HepG2 (cell line): ENCODE measurements around the gene ITGB5. TPM values are rescaled to one million over a fixed set of nuclear protein-coding genes. Genes with fewer than 3 reads are reported as not detected.

Experiments
- GMEB1 ChIP-seq: sonication (generic); formaldehyde crosslinking; IDR thresholded peaks from 2 replicates; pipeline ENCODE4 v1.5.1; 2020; ENCODE audit warnings: missing genetic modification reagents, mild to moderate bottlenecking, borderline replicate concordance
- MAFF ChIP-seq: IDR thresholded peaks from 2 replicates; pipeline ENCODE4 v1.6.1; 2011; ENCODE audit warnings: low read depth, low read length, improper control_type of control experiment
- MAFK ChIP-seq, 2 experiments: IDR thresholded peaks in 1 of 2; conservative IDR thresholded peaks in 1 of 2; 2 replicates each; pipeline ENCODE4 v1.6.1; 2011; ENCODE audit warnings: improper control_type of control experiment in 2 of 2, low read length in 2 of 2
- MED1 ChIP-seq: sonication (generic); formaldehyde crosslinking; IDR thresholded peaks from 2 replicates; pipeline ENCODE4 v1.4.0; 2020; ENCODE audit warnings: missing genetic modification reagents
- ONECUT2 ChIP-seq: sonication (generic); formaldehyde crosslinking; IDR thresholded peaks from 2 replicates; pipeline ENCODE4 v1.4.0; 2020; ENCODE audit warnings: missing genetic modification reagents
- PBX2 ChIP-seq: IDR thresholded peaks from 2 replicates; pipeline ENCODE4 v1.6.1; 2016; ENCODE audit warnings: control low read depth
- TMF1 ChIP-seq: sonication (generic); formaldehyde crosslinking; IDR thresholded peaks from 2 replicates; pipeline ENCODE4 v1.8.1; 2022; ENCODE audit warnings: low read depth, missing genetic modification reagents
- USF2 ChIP-seq, 2 experiments: sonication (generic) in 1 of 2; formaldehyde crosslinking in 1 of 2; IDR thresholded peaks; 2 replicates each; pipeline versions ENCODE4 v1.5.1 to v1.6.1; 2011 to 2020; ENCODE audit warnings: borderline replicate concordance in 1 of 2, low read depth in 1 of 2, low read length in 1 of 2, mild to moderate bottlenecking in 1 of 2, missing genetic modification reagents in 1 of 2, moderate library complexity in 1 of 2
- ZFX ChIP-seq: sonication (generic); formaldehyde crosslinking; IDR thresholded peaks from 2 replicates; pipeline ENCODE4 v1.4.0; 2020; ENCODE audit warnings: mild to moderate bottlenecking, low read depth, missing genetic modification reagents, moderate library complexity
- ZNF253 ChIP-seq: sonication (generic); formaldehyde crosslinking; IDR thresholded peaks from 2 replicates; pipeline ENCODE4 v1.8.0; 2022; ENCODE audit warnings: mild to moderate bottlenecking, missing genetic modification reagents, borderline replicate concordance
- ZNF503 ChIP-seq: sonication (generic); formaldehyde crosslinking; IDR thresholded peaks from 2 replicates; pipeline ENCODE4 v1.4.0; 2020; ENCODE audit warnings: missing genetic modification reagents
- ZNF687 ChIP-seq: sonication (generic); formaldehyde crosslinking; IDR thresholded peaks from 2 replicates; pipeline ENCODE4 v1.5.1; 2020; ENCODE audit warnings: mild to moderate bottlenecking, missing genetic modification reagents, moderate library complexity
- ZNF770 ChIP-seq: sonication (generic); formaldehyde crosslinking; IDR thresholded peaks from 2 replicates; pipeline ENCODE4 v1.5.0; 2020; ENCODE audit warnings: mild to moderate bottlenecking, missing genetic modification reagents
- ZNF839 ChIP-seq: sonication (generic); formaldehyde crosslinking; IDR thresholded peaks from 2 replicates; pipeline ENCODE4 v1.4.0; 2020; ENCODE audit warnings: missing genetic modification reagents, mild to moderate bottlenecking, borderline replicate concordance
- polyA plus RNA-seq, 8 experiments: library from polyadenylated mRNA; depleted of rRNA in 3 of 8; stranded (reverse) in 7 of 8; unstranded in 1 of 8; fragments of >200 nt; fragmentation: Illumina TruSeq in 4 of 8; extraction: Trizol in 4 of 8; gene quantifications; 2 replicates each; pipeline versions ENCODE4 v1.2.1 to v1.2.3, GENCODE V29; 2011 to 2016; ENCODE audit warnings: low read depth in 4 of 8, missing spikeins in 1 of 8, mixed read lengths in 1 of 8; ENCODE audit not compliant: insufficient read depth in 1 of 8
- total RNA-seq, 5 experiments: library from RNA; depleted of rRNA; stranded (reverse); fragments of >200 nt; fragmentation: Illumina TruSeq; extraction: Trizol; gene quantifications; 2 replicates each; pipeline ENCODE4 v1.2.3, GENCODE V29; 2016; ENCODE audit warnings: low read depth in 1 of 5

Gene ITGB5
- total and polyA plus RNA-seq, 2 of the 13 experiments (the other 11 are each of a cell fraction or from before 2014, with no cell fraction given) = 74.1 to 343 TPM

GRCh38 chr3:124876401-124876878, 10.7 kb downstream of the ITGB5 start (continued):
- TF ChIP-seq ZNF687 = peak; percentile 68
- no peak for TF ChIP-seq GMEB1 (CRISPR knock-in tag)
- no peak for TF ChIP-seq ZNF503 (CRISPR knock-in tag)
- TF ChIP-seq MAFK (conservative IDR thresholded peaks at IDR 0.05 in 1 of 2, IDR thresholded peaks at IDR 0.05 in 1 of 2; ENCODE audit: low read length in 2 of 2) = peak; percentile 38 to 64; a peak in 3 of 4 replicates
- TF ChIP-seq USF2 (IDR thresholded peaks at IDR 0.05; ENCODE audit: low read depth, low read length) = no peak
- no peak for TF ChIP-seq USF2 (CRISPR knock-in tag; IDR thresholded peaks at IDR 0.05; ENCODE audit: borderline replicate concordance)
- peak; percentile 23; the same call in 1 of the 2 replicates for TF ChIP-seq MED1 (CRISPR knock-in tag)
- TF ChIP-seq ONECUT2 (CRISPR knock-in tag) = no peak
- no peak for TF ChIP-seq ZNF253 (CRISPR knock-in tag)
- peak; percentile 39; the same call in 1 of the 2 replicates for TF ChIP-seq ZFX (CRISPR knock-in tag)
- TF ChIP-seq ZNF839 (CRISPR knock-in tag) = no peak
- TF ChIP-seq TMF1 = no peak
- TF ChIP-seq MAFF = peak; percentile 57
- TF ChIP-seq ZNF770 (CRISPR knock-in tag) = peak; percentile 91; the same call in 1 of the 2 replicates
- TF ChIP-seq PBX2 (CRISPR knock-in tag) = no peak
